Measurements from ENCODE around the gene GPX6.
"Not testable (repeated sequence)": the region's sequence is repeated elsewhere in the genome, so short reads cannot be mapped to it uniquely, and the experiment has no call there.

Gene GPX6

DNA sequence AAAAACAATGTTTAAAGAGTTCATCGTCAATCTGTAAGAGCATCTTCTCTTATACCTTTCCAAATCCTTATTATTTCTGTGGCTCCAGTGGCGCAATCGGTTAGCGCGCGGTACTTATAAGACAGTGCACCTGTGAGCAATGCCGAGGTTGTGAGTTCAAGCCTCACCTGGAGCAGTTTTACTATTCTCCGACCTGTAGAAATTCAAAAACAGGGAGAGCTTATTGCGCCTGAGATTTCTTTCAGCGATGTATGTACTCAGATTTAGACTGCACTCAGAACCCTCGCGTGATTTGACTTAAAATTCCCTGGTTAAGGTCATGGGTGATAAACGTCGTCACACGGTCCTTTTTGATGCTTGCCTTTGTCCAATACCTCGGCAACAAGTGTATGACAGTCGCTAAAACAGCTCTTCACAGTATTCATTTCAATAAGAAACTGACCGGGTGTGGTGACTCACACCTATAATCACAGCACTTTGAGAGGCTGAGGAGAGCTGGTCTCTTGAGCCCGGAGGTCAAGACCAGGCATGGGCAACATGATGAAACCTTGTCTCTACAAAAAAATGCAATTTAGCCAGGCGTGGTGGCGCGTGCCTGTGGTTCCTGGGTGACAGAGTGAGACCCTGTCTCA is 22.0 kb upstream of the GPX6 start:
- Histone ChIP-seq H3K9ac (ENCODE audit: low read depth, low read length) (peak overlapping the region; percentile 87), H3K36me3 (ENCODE audit: insufficient read depth, low read length) (no peaks in the 10 kb centered on the region), H3K4me1 (ENCODE audit: insufficient read depth, low read length) (no peaks in the 10 kb centered on the region), H3K9me3 (ENCODE audit: control insufficient read depth, insufficient read depth, low read length) (no peaks in the 10 kb centered on the region)

- Histone ChIP-seq H3K36me3 (ENCODE audit: insufficient read depth, low read length) (no peaks in the 10 kb centered on the region), H3K9ac (ENCODE audit: low read depth, low read length) (peak overlapping the region; percentile 87), H3K4me1 (ENCODE audit: insufficient read depth, low read length) (no peaks in the 10 kb centered on the region)
These were observed 21.5 kb upstream of the GPX6 start for GRCh38 chr6:28537065-28537464.

GRCh38 chr6:28534875-28535274 is 19.3 kb upstream of the GPX6 start:
- Histone ChIP-seq H3K4me1 (ENCODE audit: insufficient read depth, low read length) (0 out of 2 replicates have a peak, but pooled peaks cover 5% of the 10 kb centered on the region), H3K36me3 (ENCODE audit: insufficient read depth, low read length) (no peaks in the 10 kb centered on the region)

More at GRCh38 chr6:28537065-28537464, 21.5 kb upstream of the GPX6 start:
- H3K9me3 ChIP-seq (ENCODE audit: control insufficient read depth, insufficient read depth, low read length), result no peaks in the 10 kb centered on the region

DNA sequence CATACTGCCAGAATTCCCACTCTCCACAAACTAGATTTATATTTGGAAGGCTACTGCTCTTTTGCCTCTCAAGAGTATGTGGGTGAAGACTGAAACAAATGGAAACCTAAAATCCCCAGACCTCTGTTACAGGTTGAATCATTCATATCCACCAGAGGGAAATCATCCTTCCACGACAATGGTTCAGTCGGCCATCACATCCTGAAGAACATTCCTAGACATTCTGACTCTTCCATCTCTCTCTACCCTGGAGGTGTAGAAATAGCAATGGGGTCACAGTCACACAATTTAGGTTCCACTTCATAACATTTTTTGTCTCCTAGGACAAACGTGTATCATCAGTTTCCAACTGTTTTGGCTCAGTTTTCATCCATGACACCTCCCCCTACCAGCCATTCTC is 18.7 kb upstream of the GPX6 start:
- H3K9me3 ChIP-seq (ENCODE audit: control insufficient read depth, insufficient read depth, low read length), result no peaks in the 10 kb centered on the region
- no peak overlapping the region for H3K9ac ChIP-seq (ENCODE audit: low read depth, low read length)
- 0 out of 2 replicates have a peak, but pooled peaks cover 5% of the 10 kb centered on the region for H3K4me1 ChIP-seq (ENCODE audit: insufficient read depth, low read length)
- H3K36me3 ChIP-seq (ENCODE audit: insufficient read depth, low read length), result no peaks in the 10 kb centered on the region

More at GRCh38 chr6:28534875-28535274, 19.3 kb upstream of the GPX6 start:
- no peaks in the 10 kb centered on the region for H3K9me3 ChIP-seq (ENCODE audit: control insufficient read depth, insufficient read depth, low read length)
- H3K9ac ChIP-seq (ENCODE audit: low read depth, low read length), result no peak overlapping the region

- Histone ChIP-seq H3K9ac (ENCODE audit: low read depth, low read length) (no peak overlapping the region), H3K4me1 (ENCODE audit: insufficient read depth, low read length) (0 out of 2 replicates have a peak, but pooled peaks cover 5% of the 10 kb centered on the region), H3K9me3 (ENCODE audit: control insufficient read depth, insufficient read depth, low read length) (no peaks in the 10 kb centered on the region), H3K36me3 (ENCODE audit: insufficient read depth, low read length) (no peaks in the 10 kb centered on the region)
These were observed 16.0 kb upstream of the GPX6 start for GRCh38 chr6:28531479-28532128.

DNA sequence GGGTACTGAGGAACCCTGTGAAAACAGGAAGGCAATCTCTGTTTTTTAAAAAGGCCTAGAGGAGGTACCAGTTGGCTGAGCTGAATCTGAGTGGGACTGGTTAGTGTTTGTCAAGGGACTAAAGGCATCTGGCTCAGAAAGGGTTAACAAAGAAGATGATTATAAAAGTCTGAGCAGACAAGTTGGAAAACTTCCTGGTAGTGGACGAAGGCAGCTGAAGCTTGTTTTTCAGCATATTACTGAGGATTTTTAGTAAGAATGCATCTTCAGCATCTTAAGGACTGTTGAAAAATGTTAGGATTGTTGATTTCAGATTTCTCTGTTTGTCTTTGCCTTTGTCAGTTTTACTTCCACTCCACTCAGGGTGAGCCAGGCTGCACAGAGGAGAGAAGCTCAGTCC is 15.2 kb upstream of the GPX6 start:
- H3K4me1 ChIP-seq (ENCODE audit: insufficient read depth, low read length), result peaks cover 7% of the 10 kb centered on the region; the same call in 1 of the 2 replicates
- H3K9ac ChIP-seq (ENCODE audit: low read depth, low read length), result no peak overlapping the region
- no peaks in the 10 kb centered on the region for H3K36me3 ChIP-seq (ENCODE audit: insufficient read depth, low read length)
- no peaks in the 10 kb centered on the region for H3K9me3 ChIP-seq (ENCODE audit: control insufficient read depth, insufficient read depth, low read length)

GRCh38 chr6:28525496-28526039 is 10.0 kb upstream of the GPX6 start, which contains the start of gene GPX5:
GPX5 (plus strand) TSS chr6:28525881; CDS start chr6:28526014, 133 bp downstream.
- Histone ChIP-seq H3K9ac (ENCODE audit: low read depth, low read length) (no peak within 1 kb of the TSS), H3K4me1 (ENCODE audit: insufficient read depth, low read length) (peaks cover 10% of the 10 kb centered on the region; the same call in 1 of the 2 replicates), H3K36me3 (ENCODE audit: insufficient read depth, low read length) (no peaks in the 10 kb centered on the region), H3K9me3 (ENCODE audit: control insufficient read depth, insufficient read depth, low read length) (no peaks in the 10 kb centered on the region)

GRCh38 chr6:28523241-28523622 is 7.6 kb upstream of the GPX6 start:
- Histone ChIP-seq H3K9ac (ENCODE audit: low read depth, low read length) (no peak overlapping the region), H3K9me3 (ENCODE audit: control insufficient read depth, insufficient read depth, low read length) (no peaks in the 10 kb centered on the region), H3K36me3 (ENCODE audit: insufficient read depth, low read length) (no peaks in the 10 kb centered on the region), H3K4me1 (ENCODE audit: insufficient read depth, low read length) (peaks cover 9% of the 10 kb centered on the region; the same call in 1 of the 2 replicates)

DNA sequence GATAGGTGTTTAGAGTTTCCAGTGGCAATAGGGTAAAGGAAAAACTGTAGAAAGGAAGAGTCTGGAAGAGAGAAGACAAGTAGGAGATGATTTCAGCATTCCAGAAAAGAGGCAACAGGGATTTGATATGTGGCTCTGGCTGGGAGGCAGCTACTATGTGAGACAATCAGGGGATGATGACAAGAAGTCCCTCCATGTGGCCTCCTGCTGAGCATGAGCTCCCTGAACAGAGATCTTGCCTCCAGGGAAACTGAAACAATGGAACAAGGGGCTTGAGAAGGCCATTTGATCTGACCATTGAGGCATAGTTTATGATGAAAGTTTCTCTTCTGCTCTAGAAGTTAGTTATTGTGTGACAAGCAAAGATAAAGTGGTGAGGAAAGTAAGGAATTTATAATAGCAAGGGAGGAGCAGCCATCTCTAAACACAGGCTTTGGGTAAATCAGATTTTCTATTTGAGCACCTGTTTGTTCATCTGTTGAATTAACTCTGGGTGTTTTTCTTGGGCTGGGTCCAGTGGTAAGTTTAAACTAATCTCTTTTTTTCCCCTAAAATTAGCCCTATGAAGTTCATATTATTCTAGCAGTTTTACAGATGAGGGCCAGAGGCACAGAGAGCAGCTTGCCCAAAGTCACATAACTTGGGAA is 7.1 kb upstream of the GPX6 start:
- H3K9ac ChIP-seq (ENCODE audit: low read depth, low read length), result no peak overlapping the region
- no peaks in the 10 kb centered on the region for H3K36me3 ChIP-seq (ENCODE audit: insufficient read depth, low read length)
- H3K9me3 ChIP-seq (ENCODE audit: control insufficient read depth, insufficient read depth, low read length), result no peaks in the 10 kb centered on the region
- peaks cover 9% of the 10 kb centered on the region; the same call in 1 of the 2 replicates for H3K4me1 ChIP-seq (ENCODE audit: insufficient read depth, low read length)

DNA sequence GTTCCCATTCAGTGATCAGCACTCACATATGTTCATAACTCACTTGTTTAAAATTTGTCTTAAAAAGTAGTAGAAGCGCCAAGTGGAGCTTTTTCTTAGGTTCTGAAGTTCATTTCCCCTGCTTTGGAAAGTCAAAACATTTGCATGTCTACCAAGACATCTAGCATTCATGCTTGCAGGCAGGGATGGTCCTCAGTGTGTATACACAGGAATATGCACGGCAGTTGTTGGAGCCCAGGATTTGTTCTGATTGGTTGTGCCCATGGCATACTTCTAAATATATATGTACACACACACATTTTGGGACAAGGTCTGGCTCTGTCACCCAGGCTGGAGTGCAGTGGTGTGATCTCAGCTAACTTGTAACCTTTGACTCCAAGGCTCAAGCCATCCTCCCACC is 2.4 kb upstream of the GPX6 start:
- Histone ChIP-seq H3K9ac (ENCODE audit: low read depth, low read length) (no peak overlapping the region), H3K9me3 (ENCODE audit: control insufficient read depth, insufficient read depth, low read length) (no peaks in the 10 kb centered on the region), H3K36me3 (ENCODE audit: insufficient read depth, low read length) (no peaks in the 10 kb centered on the region), H3K4me1 (ENCODE audit: insufficient read depth, low read length) (no peaks in the 10 kb centered on the region)

DNA sequence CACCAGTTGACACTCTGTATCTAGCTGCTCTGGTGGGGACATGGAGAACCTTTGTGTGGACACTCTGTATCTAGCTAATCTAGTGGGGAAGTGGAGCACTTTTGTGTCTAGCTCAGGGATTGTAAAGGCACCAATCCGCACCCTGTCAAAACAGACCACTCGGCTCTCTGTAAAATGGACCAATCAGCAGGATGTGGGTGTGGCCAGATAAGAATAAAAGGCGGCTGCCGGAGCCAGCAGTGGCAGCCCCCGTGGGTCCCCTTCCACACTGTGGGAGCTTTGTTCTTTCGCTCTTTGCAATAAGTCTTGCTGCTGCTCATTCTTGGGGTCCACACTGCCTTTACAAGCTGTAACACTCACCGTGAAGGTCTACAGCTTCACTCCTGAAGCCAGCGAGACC is 3.2 kb downstream of the GPX6 start:
- H3K4me1 ChIP-seq (ENCODE audit: insufficient read depth, low read length); H3K9ac ChIP-seq (ENCODE audit: low read depth, low read length); H3K9me3 ChIP-seq (ENCODE audit: control insufficient read depth, insufficient read depth, low read length); H3K36me3 ChIP-seq (ENCODE audit: insufficient read depth, low read length): not testable (repeated sequence)

- H3K9ac ChIP-seq (ENCODE audit: low read depth, low read length), result peak overlapping the region; percentile 7; the same call in 1 of the 2 replicates
- H3K4me1 ChIP-seq (ENCODE audit: insufficient read depth, low read length), result peaks cover 10% of the 10 kb centered on the region
- H3K36me3 ChIP-seq (ENCODE audit: insufficient read depth, low read length), result no peaks in the 10 kb centered on the region
- H3K9me3 ChIP-seq (ENCODE audit: control insufficient read depth, insufficient read depth, low read length), result no peaks in the 10 kb centered on the region
These were observed 3.8 kb downstream of the GPX6 start for GRCh38 chr6:28511628-28512300.

DNA sequence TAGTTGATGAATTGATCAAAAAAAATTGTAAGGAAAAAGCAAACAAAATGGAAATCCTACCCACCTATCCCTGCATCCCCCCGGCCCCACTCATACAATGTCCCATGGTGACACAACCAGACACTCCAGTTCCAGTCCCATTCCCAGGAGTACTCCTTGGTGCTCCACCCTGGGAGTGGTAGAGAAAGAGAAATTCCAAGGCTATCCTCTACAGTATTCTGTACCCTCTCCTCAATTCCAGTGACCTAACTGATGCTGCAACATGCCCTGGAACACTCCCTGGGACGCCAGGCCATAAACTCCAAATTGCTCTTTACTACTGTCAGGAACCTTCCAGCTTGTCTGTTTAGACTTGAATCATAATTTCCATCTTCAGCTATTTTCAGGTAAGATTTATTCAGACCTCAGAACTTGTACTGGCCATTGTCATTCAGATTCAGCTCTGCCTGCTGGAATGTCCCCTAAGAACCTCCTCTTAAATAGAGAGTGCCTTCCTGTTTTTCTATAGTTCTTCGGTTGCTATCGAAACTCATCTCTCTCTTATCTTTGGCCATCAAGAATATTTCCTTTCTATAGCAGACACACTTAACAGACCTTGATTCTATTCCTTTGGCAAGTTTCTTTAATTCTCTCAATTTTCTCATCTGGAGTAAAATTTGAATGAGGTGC is 8.7 kb downstream of the GPX6 start:
- no peaks in the 10 kb centered on the region for H3K36me3 ChIP-seq (ENCODE audit: insufficient read depth, low read length)

GRCh38 chr6:28505733-28506132 is 9.9 kb downstream of the GPX6 start:
- H3K9ac ChIP-seq (ENCODE audit: low read depth, low read length), result no peak overlapping the region
- H3K9me3 ChIP-seq (ENCODE audit: control insufficient read depth, insufficient read depth, low read length), result no peaks in the 10 kb centered on the region
- H3K4me1 ChIP-seq (ENCODE audit: insufficient read depth, low read length), result peaks cover 19% of the 10 kb centered on the region
- H3K36me3 ChIP-seq (ENCODE audit: insufficient read depth, low read length), result no peaks in the 10 kb centered on the region

More for the DNA sequence above, 8.7 kb downstream of the GPX6 start:
- Histone ChIP-seq H3K9ac (ENCODE audit: low read depth, low read length) (no peak overlapping the region), H3K9me3 (ENCODE audit: control insufficient read depth, insufficient read depth, low read length) (no peaks in the 10 kb centered on the region), H3K4me1 (ENCODE audit: insufficient read depth, low read length) (peaks cover 19% of the 10 kb centered on the region)
